Measurements from ENCODE around the gene MRPL17.

GRCh38 chr11:6647836-6648235, 35.3 kb downstream of the MRPL17 start:
- TF ChIP-seq CTCF (IDR thresholded peaks at IDR 0.05), result no peak
- no peak for TF ChIP-seq POLR2A (IDR thresholded peaks at IDR 0.05)
- no peak for TF ChIP-seq POLR2AphosphoS5 (IDR thresholded peaks at IDR 0.05)

Data from prostate gland (tissue), 2 donors.